Mucosa of rectum (tissue), 2 donors: Measurements from ENCODE around the gene JADE1.
A peak's percentile ranks its signal among the peaks of the same experiment; 100 is the strongest.

Experiments
- H3K27ac ChIP-seq, 2 donors: one replicate each; pipeline ENCODE4 v1.7.0; 2013; ENCODE audit warnings: inconsistent platforms in 2 of 2, low read depth in 2 of 2, low read length in 2 of 2
- H3K27me3 ChIP-seq, 2 donors: one replicate each; pipeline ENCODE4 v1.7.0; 2013; ENCODE audit warnings: low read length in 2 of 2; ENCODE audit not compliant: control insufficient read depth in 2 of 2, insufficient read depth in 2 of 2
- H3K36me3 ChIP-seq, 2 donors: one replicate each; pipeline ENCODE4 v1.7.0; 2013; ENCODE audit warnings: low read length in 2 of 2; ENCODE audit not compliant: control insufficient read depth in 2 of 2, insufficient read depth in 2 of 2
- H3K4me1 ChIP-seq, 2 donors: one replicate each; pipeline ENCODE4 v1.7.0; 2013; ENCODE audit warnings: low read length in 2 of 2, mild to moderate bottlenecking in 1 of 2; ENCODE audit not compliant: control insufficient read depth in 2 of 2, insufficient read depth in 2 of 2
- H3K4me3 ChIP-seq, 2 donors: one replicate each; pipeline ENCODE4 v1.7.0; 2013; ENCODE audit warnings: low read length in 2 of 2
- H3K9ac ChIP-seq, 2 donors: one replicate each; pipeline ENCODE4 v1.7.0; 2013; ENCODE audit warnings: low read length in 2 of 2, low read depth in 1 of 2, mild to moderate bottlenecking in 1 of 2
- H3K9me3 ChIP-seq, 2 donors: one replicate each; pipeline ENCODE4 v1.7.0; 2013; ENCODE audit warnings: low read length in 2 of 2; ENCODE audit not compliant: control insufficient read depth in 2 of 2
- donor health status: healthy.
- donor health status: Normal muscosa, but diverticular disease.

The JADE1 gene

DNA sequence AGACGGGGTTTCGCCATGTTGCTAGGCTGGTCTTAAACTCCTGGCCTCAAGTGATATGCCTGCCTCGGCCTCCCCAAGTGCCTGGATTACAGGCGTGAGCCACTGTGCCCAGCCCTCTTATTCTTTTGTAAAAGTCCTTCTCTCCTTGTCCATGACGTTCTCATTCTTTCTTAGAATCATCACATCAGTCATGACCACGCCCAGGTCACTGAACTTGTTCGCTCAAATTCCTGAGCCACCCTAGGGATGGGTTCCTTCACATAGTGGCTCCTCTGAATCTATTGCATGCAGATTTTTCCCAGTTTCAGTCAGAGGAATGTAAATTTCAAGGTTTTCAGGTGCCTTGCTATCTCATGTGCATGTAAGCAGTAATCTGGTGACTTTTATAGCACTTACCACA lies 15.7 kb downstream of the JADE1 start:
- peaks cover 0 to 2% of the 10 kb centered on the region in 2 donors for H3K4me1 ChIP-seq
- no peak overlapping the region for H3K4me3 ChIP-seq
- H3K36me3 ChIP-seq, result no peaks in the 10 kb centered on the region
- H3K27ac ChIP-seq, result no peak overlapping the region
- no peaks in the 10 kb centered on the region for H3K27me3 ChIP-seq
- no peak overlapping the region for H3K9ac ChIP-seq
- no peaks in the 10 kb centered on the region for H3K9me3 ChIP-seq

DNA sequence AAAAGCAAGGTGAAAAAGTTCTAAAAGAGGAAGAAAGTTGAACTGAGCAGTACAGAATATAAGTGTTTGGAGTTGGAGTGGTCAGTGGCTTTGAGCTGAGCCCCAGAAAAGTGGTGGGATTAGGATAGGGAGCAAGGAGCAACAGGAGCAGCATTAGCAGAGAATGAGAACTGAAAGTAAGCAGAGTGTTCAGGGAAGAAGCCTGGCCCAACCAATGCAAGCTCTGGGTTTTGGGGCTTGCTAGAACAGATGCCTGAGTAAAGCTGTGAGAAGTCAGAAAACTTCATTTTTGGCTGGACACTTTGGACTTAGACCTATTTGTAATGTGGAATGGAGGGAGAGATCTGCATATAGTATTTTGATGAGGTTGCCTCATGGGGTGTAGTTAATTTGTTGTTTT lies 17.8 kb downstream of the JADE1 start:
- Histone ChIP-seq H3K4me1 (peaks cover 10 to 16% of the 10 kb centered on the region in 2 donors), H3K4me3 (no peak overlapping the region), H3K9me3 (no peaks in the 10 kb centered on the region), H3K9ac (no peak overlapping the region), H3K27ac (no peak overlapping the region), H3K27me3 (no peaks in the 10 kb centered on the region), H3K36me3 (no peaks in the 10 kb centered on the region)

DNA sequence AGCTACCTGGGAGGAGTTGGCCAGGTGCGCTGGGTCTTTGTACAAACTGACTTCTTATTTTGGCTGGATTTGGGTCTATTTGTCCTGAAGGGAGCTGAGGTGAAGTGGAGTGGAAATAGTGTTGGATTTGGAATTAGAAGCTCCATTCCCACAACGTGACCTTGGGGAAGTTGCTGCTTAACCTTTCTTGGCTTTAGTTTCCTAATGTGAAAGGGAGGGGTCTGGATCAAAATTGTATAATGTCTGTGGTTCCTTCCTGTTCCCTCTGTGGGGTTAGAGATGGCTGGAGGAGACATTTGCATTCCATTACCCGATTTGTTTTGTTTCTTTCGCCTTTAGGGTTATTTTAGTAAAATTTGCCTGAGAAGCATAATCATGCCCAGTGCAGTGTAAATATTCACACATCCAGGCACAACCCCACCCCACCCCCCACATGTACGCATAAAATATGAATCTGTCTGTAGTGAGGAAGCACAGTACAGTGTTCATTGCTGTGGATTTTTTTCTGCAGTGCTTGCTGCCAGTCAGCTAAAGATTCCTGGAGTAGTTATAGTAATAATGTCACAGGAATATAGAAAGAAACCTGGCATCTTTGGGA lies 21.5 kb downstream of the JADE1 start:
- peaks cover 10 to 16% of the 10 kb centered on the region in 2 donors for H3K4me1 ChIP-seq
- H3K4me3 ChIP-seq, result peak overlapping the region in 1 of 2 donors; percentile 26
- H3K27ac ChIP-seq, result no peak overlapping the region
- no peaks in the 10 kb centered on the region for H3K9me3 ChIP-seq
- H3K9ac ChIP-seq, result no peak overlapping the region
- peaks cover 0 to 3% of the 10 kb centered on the region in 2 donors for H3K36me3 ChIP-seq
- no peaks in the 10 kb centered on the region for H3K27me3 ChIP-seq

DNA sequence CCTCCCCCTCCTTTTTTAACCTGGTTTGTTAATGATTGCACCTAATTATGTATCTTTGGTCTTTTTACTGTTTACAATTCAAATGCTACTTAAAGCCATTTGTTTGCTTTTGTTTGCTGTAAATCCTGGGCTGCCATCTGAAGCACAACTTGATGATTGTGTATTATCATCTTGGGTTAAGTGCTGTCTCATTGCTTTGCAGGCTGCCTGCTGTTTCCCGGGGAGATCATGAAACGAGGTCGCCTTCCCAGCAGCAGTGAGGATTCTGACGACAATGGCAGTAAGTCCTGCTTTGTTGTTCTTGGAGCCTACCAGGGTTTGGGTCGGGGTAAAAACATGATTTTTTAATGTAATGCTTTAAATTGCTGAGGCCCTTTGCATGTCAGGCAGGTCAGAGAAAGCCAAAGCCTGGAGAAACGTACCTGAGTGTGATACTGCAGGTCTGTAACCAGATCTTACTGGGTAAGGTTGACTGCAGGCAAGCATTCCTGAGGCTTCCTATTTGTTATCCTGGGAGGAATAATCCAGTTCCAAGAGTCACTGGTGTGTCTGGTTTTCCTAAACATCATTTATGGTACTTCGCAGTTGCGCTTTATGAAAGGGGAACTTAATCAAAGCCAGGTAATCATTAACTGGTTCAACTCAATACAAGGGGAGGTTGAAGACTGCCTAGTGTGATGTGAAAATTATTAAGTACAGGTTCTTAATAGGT lies 22.2 kb downstream of the JADE1 start:
- H3K36me3 ChIP-seq, result peaks cover 0 to 3% of the 10 kb centered on the region in 2 donors
- no peak overlapping the region for H3K27ac ChIP-seq
- no peak overlapping the region for H3K4me3 ChIP-seq
- H3K4me1 ChIP-seq, result peaks cover 10 to 16% of the 10 kb centered on the region in 2 donors
- no peaks in the 10 kb centered on the region for H3K27me3 ChIP-seq
- H3K9ac ChIP-seq, result peak overlapping the region in 1 of 2 donors; percentile 10
- no peaks in the 10 kb centered on the region for H3K9me3 ChIP-seq

DNA sequence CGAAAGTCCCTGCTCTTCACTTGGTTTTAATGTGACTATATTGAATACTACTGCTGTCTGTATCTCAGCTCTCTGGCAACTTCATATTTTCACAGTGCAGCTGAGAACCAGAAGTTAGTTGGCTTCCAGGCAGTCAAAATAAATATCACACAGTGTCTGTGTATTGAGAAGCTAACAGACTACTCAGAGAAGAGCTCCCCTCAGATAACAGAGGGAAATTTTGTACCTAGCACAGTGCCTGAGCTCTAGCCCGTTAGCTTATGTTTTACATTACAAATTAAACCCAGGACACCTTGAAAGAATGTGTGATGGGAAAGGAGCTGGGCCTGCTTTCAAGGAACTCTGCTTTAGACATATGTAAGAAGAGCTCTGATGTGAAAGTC lies 22.7 kb downstream of the JADE1 start:
- Histone ChIP-seq H3K27ac (no peak overlapping the region), H3K36me3 (peaks cover 0 to 3% of the 10 kb centered on the region in 2 donors), H3K27me3 (no peaks in the 10 kb centered on the region), H3K4me3 (no peak overlapping the region), H3K9ac (peak overlapping the region in 1 of 2 donors; percentile 10), H3K9me3 (no peaks in the 10 kb centered on the region), H3K4me1 (peaks cover 10 to 16% of the 10 kb centered on the region in 2 donors)

DNA sequence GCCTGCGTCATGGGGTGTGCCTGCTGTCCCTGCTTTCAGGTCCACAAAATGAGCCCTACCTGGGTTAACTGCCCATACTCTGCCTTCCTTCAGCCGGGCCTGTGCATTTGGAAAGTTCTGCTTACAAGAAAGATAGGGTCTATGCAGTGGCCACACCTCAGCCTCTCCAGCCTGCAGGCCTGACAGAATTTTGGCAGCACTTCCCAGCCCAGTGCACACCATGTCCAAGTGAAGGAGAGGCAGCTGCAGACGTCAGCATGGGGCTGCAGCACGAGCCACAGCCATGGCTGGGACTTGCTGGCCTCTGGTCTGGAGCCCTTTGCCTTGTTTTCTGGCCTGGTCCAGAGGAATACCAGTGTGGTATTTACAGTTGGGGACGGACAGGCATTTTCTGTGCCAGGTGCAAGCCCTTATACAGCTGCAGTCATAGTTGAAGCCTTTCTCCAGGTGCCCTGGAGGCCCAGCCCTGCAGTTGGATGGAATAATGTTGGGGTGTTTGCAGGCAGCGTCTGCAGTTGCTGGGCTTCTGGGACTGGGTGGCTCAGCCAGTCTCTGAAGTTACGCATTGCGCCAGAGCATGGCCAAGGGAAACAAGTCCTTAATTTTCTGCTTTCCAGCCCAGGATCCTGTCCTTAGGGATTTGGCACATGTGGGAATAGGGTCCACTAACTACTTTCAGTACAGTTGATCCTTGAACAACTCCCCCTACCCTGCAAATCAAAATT lies 26.2 kb downstream of the JADE1 start:
- Histone ChIP-seq H3K36me3 (peaks cover 0 to 3% of the 10 kb centered on the region in 2 donors), H3K4me3 (no peak overlapping the region), H3K27ac (no peak overlapping the region), H3K4me1 (peaks cover 8 to 14% of the 10 kb centered on the region in 2 donors), H3K27me3 (no peaks in the 10 kb centered on the region), H3K9me3 (no peaks in the 10 kb centered on the region), H3K9ac (no peak overlapping the region)

DNA sequence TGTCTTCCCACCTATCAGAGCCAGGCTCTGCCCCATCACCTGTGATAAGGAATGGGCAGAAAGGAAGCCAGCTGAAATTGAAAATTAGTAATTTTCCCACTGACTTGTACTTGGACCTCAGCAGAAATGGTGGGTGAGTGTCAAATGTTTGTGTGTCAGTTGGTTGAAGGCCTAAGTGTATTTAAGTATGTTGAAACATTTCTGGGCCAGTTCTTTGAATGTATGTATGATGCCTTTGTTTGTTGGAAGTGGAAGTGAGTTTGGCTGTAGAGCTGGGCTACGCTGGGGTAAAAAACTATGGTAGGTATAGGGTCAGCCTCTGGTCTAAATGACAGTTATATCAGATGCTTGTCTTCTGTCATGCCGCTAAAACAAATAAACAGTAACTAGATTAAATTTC lies 27.7 kb downstream of the JADE1 start:
- Histone ChIP-seq H3K27ac (no peak overlapping the region), H3K4me3 (no peak overlapping the region), H3K9me3 (no peaks in the 10 kb centered on the region), H3K4me1 (peaks cover 0 to under 1% of the 10 kb centered on the region in 2 donors), H3K9ac (no peak overlapping the region), H3K36me3 (peaks cover 0 to 3% of the 10 kb centered on the region in 2 donors), H3K27me3 (no peaks in the 10 kb centered on the region)

DNA sequence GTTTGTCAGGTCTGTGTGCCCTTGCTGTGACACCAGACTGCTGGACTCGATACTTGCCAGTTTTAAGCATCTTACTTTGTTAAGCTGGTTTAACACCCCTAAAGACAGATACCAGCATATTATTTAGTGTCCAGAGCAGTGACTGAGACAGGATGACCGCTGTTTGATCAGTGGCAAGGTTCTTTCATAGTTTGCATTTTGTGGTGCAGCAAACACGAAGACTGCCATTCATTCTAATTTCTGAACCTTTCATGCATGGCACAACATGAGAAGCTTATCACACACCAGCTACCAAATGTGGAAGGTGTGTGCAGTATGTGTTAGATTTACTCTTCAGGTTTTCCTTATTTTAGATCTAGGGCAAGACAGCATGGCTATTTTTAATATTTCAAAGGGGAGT lies 28.2 kb downstream of the JADE1 start:
- Histone ChIP-seq H3K36me3 (peaks cover 0 to 5% of the 10 kb centered on the region in 2 donors), H3K9ac (no peak overlapping the region), H3K27ac (no peak overlapping the region), H3K27me3 (no peaks in the 10 kb centered on the region), H3K9me3 (no peaks in the 10 kb centered on the region), H3K4me3 (no peak overlapping the region), H3K4me1 (no peaks in the 10 kb centered on the region)

DNA sequence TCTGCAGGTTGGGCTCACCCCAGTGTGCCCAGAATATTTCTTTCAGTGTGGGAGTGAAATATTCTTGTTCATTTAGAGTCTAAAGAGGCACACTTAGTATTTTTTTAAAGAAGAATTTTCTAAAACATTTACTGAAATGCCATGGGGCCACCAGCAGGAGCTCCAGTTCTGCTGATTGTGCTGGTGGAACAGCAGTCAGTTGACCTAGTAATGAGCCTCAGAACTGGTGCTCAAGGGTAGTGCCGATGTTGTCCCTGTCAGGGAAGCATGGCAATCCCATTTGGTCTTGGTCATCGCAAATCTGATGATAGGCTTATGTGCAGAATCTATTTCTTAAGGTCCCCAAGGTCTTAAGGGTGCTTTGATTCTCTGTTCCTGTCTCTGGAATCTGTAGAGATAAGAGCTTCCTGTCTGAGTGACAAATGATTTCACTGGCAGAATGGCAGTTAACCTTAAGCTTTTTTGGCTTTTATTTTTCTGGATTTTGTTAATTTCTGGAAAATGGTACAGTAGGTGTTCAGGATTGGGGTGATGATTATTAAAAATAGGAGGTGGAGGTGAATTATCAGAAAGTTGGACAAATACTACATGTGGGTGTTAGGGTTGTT lies 31.3 kb downstream of the JADE1 start:
- Histone ChIP-seq H3K4me1 (no peaks in the 10 kb centered on the region), H3K27ac (no peak overlapping the region), H3K27me3 (no peaks in the 10 kb centered on the region), H3K4me3 (no peak overlapping the region), H3K36me3 (peaks cover 3 to 22% of the 10 kb centered on the region in 2 donors), H3K9me3 (no peaks in the 10 kb centered on the region), H3K9ac (no peak overlapping the region)

DNA sequence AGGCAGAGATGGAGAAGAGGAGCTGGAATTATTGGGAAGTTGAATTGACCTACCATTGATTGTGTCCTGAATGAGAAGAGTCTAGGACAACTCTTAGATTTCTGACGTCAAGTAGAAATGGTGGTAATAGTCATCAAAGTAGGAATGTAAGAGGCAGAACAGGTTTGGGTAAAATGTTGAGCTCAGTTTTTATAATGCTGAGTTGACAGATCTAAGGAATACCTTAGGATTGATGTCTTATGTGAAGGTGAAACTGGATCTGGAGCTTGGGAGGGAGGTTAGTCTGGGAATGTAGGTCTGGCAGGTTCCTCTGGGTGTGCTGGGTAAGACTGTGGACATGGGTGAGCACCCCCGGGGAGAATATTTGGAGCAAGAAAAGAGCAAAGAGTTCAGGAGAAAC lies 31.9 kb downstream of the JADE1 start:
- Histone ChIP-seq H3K4me1 (no peaks in the 10 kb centered on the region), H3K27ac (no peak overlapping the region), H3K36me3 (peaks cover 6 to 27% of the 10 kb centered on the region in 2 donors), H3K9ac (no peak overlapping the region), H3K9me3 (no peaks in the 10 kb centered on the region), H3K27me3 (no peaks in the 10 kb centered on the region), H3K4me3 (no peak overlapping the region)
